HG02973 (cell line): ENCODE results near the gene AGFG1.
"Not testable (repeated sequence)": the region's sequence is repeated elsewhere in the genome, so short reads cannot be mapped to it uniquely, and the experiment has no call there.

Source experiments
- ATAC-seq: cut with Tn5 transposase; IDR thresholded peaks from one replicate; pipeline ENCODE4 v1.9.1; 2021; ENCODE audit warnings: moderate library complexity; ENCODE audit not compliant: unreplicated experiment

The AGFG1 gene

DNA sequence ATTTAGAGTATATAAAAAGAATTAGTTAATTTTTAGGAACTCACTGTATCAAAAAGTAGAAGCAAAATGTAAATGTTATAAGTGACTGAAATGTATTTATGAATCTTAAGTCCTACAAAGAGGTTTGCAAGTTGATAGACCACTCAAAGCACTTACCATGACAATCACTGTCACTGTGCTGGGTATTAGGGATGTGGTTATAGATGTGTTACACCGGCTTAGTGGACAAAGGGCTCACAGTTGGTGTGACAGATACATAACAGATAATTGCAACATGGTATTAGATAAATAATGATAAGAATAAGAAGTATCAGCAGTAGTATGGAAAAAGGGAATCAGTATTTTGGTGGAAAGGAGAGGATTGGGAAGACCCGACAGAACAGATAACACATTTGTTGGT, 21.6 kb downstream of the AGFG1 start:
- no peak for ATAC-seq

DNA sequence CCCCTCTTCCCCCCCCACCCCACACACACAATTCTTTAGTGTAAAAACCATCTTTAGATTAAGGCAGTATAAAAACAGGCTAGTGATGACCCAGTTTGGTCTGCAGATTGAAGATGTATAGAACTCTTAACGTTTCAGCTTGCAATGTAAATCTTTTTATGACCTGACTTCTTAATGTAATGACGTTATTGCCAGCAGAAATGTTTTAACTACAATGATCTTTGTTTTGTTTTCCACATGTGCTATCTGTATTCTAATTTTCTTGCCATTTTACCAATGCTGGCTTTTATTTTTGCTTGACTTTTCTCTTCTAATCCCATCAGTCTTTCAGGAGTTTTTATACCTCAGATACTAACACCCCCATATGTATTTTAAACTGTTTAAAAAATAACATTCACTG, 25.2 kb downstream of the AGFG1 start:
- ATAC-seq, result no peak

DNA sequence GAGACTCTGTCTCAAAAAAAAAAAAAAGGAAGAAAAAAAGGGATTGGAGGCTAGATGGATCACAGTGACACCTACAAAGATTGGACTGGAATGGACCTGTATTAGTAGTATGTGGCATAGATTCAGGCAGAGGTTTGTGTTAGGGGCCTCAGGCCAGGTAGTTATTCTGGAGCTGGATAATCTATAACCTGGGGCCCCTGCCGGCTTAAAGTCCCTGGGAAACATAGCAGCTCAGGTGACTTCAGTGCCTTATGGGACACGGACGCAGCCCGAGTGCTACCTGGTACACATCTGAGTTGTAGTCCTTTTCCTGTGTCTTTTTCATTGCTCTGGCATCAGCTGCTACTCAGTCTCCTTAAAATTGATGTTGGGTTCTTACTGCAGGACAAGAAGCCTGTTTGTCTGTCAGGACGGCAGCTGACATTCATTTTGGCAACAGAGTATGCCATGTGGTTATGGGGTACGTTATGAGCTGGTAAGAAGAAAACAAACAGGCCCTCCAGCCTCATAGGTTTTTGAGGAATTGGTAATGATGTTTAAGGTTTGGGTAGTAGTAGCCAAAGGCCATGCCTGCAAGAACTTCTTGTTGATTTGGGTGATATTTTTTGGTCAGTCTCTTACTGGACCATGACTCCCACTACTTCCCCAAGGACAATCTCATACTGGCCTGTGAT, 27.8 kb downstream of the AGFG1 start:
- no peak for ATAC-seq

DNA sequence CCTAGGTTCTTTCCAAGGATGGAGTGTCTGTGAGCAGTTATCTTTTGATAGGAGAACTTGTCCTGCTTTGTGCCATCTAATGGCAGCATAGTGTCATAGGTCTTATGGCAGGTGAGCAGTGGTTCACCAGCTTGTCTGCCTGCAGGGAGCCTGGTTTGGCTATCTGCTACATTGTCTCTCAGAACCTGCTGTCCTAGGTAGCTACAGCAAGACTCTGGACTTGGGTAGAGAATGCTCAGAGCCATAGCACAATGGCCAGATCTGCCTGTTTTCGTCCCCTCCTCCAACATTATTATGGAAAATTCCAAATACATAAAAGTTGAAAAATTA, 28.3 kb downstream of the AGFG1 start:
- no peak for ATAC-seq

DNA sequence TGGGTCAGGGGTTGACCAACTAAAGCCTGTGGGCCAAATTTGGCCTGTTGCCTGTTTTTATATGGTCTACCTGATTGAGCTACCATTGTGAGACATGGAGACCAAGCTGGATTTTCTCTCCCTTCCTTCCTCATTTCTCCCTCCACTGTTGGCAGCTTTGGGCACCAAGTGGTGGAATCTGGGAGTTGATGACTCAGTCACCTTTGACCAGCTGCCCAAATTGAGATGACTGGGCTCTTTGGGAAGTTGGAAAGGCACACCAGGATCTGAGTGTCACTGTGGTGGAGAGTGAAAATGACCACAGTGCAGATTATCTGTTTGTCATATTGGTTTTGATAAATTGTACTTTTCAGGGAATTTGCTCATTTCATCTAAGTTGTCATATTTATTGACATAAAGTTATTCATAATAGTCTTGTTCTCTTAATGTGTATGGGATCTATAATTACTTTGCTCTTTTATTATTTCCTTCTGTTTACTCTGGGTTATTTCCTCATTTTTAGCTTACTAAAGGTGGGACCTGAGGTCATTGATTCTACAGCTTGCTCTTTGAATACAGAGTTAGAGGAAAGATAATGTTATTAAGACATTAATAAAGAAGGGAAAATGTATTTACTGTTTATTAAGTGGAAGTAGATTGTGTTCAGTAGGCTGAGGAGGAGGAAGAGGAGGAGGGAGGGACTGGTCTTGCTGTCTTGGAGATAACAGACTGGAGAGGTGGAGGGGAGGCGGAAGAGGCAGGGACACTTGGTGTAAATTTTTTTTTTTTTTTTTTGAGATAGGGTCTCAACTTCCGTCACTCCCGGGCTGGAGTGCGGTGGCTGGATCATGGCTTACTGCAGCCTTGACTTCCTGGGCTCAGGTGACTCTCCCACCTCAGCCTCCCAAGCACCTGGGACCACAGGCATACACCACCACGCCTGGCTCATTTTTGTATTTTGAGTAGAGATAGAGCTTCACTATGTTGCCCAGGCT, 31.8 kb downstream of the AGFG1 start:
- no peak for ATAC-seq

DNA sequence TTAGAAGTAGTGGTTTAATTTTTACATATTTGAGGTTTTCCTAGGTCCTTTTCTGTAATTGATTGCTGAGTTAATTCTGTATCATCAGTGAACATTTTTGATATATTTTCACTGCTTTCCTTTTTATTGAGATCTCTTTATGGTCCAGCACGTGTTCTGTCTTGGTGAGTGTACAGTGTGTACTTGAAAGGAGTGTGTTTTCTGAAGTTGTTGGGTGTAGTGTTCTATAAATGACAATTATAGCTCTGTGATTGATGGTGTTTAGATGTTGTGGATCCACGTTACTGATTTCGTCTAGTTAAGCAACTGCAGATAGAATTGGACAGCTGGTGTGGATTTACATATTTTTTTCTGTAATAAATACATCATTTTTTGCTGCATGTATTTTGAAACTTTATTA, 32.7 kb downstream of the AGFG1 start:
- no peak for ATAC-seq

DNA sequence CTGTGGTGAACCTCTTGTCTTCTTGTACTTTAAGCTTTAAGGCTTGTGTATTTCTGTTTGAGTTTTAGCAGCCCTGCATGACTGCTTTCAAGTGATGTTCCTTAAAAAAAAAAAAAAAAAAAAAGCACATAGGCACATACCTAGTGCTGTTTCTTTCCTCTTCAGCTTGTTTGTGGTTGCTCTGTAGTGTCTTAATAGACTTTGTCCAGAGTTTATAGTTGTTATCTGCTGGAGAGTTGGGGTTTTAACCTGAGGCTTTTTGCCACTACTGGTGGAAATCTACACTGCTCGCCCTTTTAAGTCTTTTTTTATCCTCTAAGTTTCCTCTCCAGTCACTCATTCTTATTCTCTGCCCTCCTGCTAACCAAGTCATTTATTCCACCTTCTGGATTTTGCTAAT, 34.5 kb downstream of the AGFG1 start:
- ATAC-seq, result no peak

DNA sequence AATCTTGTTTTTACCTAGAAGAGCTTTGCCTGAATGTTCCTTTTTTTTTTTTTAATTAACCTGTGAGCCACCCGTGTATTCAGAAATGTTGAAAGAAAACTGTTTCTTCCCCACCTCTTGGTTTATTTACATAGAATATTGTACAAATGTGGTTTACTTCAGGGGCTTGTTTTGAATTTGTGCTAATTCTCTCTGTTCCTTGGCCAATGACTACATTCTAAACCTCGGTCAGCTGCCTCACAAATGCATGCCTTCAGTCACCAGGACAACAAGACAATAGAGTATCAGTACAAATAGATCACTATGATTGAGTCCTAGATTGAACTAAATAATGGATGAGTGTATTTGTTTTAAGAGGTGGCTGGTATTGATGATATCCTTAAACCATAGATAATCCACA, 36.0 kb downstream of the AGFG1 start:
- ATAC-seq, result no peak

DNA sequence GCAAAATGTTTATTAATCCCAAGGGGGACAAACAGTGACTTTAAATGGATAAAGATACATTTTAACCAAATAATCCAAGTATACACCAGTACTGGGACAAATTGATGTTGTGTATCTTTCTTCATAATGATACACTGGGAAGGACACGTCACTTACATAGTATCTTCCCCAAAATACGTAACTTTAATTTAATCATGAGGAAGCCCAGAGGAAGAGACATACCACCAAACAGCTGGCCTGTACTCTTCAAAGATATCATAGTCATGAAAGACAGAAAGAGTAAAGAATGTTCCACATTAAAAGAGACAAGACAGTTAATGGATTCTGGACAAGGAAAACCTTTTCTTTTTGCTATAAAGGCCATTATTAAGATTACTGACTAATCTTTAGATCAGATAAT, 37.1 kb downstream of the AGFG1 start:
- no peak for ATAC-seq

DNA sequence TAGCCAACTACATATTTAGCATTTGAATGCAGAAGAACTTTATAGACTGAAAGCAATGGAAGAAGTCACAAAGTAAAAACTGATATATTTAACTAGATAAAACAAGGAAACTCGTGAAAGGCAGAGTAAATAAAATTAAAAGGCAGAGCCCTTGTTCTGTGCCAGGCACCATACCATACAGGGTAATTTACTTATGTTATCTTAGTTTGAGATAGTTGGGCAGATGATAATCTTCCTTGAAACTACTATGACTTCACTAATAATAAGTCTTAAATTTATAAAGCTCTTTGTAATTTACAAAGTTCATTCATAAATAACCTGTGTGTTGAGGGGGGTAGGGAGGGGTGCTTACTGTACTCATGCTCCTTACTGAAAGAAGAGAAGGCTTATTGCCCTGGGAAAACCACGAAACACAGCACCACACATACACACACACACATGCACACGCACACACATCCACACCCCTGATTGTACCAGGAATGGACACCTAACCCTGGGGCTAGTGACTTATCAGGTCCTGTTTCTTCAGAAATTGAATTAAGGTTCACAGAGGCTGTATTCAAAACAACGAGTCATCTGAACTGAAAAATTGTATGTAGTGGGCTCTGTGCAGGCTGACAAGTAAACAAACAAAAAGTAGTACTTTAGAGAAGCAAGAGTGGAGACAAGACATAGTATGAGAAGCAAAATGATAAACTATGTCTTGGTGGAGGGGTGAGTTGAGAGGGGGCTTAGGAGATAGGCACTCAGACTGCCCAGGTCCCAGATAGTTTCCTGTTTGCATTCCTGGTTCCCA, 38.1 kb downstream of the AGFG1 start:
- no peak for ATAC-seq

DNA sequence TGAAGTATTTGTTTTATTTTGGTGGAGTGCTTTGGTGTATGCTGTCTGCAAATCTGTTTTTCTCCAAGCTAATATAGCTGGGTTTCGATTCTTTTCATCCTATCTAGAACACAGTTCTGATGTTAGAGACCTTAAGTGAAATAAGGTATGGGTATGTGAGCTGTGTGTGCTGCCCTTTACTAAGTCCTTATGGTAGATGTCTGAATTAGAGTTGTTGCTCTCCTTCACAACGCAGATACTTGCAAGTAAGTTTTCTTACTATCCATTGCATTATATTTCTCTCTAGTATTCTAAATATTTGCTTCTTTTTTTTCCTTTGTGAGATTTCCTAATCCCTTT, 38.6 kb downstream of the AGFG1 start:
- no peak for ATAC-seq

DNA sequence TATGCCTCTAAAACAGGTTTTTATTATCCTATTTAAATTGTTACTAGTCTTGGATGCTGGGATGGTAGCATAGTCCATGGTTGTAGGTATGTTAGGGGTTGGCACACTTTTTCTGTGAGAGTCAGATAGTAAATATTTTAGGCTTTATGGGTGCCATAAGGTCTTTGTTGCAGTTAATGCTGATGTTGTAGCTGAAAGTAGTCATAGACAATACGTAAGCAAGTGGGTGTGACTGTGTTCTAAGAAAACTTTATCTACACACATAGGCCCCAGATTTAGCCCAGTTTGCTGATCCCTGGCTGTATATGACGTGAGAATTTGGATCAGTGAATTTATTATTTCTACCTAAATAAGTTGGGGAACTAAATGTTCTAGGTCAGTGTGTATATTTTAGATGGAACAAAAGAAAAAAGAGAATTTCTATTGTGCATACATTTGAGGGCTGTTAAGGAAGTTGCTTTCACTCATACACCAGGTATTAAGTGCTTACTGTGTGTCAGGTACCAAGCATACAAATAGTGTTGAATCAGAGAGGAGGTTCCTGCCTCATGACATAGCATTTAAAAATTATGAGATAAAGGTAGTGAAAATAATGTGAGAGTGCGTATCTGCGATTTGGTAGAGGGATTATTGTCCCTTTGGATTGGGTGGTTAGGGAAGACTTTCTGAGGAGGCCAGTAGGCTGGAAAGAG, 39.4 kb downstream of the AGFG1 start:
- no peak for ATAC-seq

DNA sequence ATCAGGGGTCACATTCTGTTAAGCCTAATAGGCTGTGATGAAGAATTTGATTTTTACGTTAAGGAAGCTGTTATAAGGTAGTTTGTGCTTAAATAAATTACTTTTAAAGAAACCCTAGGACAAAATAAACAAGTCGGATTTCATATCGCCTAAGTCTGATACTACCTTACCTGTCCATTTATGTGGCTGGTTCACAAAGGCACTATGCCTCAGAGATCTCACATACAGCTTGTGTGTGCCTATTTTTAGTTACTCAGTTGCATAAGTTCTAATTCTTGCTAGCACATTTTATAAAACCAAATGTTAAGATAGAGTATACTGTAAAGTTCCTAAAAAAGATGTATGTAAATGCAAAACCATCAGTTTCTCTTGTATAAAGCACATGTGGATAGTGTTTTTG, 40.0 kb downstream of the AGFG1 start:
- ATAC-seq, result no peak

DNA sequence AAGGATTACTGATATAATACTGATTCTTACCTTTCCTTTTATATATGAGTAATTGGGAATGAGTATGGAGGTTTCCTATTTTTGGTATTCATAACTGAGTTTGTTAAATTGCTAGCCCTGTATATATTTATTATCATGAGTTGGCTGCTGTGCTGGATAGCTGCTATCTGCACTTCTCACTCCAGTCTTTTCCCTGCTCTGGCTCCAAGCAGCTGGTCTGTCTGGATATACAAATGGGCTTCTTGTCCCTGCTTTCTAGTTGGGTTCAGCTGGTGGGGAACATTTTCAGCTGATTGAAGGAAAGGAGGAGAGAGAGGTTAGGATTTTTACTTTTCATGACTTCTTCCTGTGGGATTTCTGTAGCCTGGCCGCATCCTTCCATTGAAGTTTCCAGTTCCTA, 41.2 kb downstream of the AGFG1 start:
- no peak for ATAC-seq

DNA sequence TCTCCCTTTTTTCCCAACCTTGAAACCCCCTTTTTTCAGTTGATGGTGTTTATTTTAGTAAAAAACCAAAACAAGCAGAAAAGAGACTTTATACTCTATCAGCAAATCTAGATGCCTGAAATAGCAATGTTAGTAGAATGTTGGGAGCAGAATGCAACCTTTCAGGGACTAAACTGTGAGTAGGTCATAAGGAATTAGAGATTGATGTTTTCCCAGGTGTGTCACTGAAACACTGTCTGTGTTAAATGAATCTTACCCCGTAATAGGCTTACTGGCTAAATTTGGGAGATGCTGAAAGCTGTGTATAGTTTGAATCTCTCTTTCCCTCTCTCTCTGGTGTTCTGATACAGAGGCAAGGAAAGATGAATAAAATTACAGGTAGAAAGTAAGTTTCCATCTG, 43.8 kb downstream of the AGFG1 start:
- no peak for ATAC-seq

DNA sequence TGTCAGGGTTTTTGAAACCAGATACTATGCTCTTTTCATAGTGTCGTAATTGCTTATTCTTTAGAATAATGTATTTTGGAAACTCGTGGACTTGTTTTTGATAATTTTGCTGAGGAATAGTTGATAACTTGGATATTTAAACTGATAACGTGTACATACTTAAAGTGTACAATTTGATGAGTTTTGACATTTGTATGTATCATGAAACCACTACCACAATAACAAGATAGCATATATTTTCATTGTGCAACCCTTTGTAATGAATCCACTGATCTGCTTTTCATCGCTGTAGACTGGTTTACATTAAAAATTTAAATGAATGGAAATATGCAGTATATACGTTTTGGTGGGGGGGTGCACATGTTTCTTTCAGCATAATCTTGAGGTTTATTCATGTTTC, 45.8 kb downstream of the AGFG1 start:
- no peak for ATAC-seq

DNA sequence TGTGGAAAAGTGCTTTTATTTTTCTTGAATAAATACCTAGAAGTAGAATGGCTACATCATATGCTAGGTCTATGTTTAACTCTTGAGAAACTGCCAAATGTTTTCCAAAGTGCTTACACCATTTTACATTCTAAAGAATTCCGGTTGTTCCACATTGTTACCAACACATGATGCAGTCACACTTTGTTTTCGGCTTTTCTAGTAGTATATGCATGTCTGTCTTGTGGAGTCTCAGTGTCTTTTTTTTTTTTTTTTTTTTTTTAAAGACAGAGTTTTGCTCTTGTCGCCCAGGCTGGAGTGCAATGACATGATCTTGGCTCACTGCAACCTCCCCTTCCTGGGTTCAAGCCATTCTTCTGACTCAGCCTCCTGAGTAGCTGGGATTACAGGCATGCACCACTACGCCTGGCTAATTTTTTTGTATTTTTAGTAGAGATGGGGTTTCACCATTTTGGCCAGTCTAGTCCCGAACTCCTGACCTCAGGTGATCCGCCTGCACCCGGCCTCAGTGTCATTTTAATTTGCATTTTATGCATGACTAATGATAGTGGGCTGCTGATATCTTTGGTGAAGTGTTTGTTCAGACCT, 46.4 kb downstream of the AGFG1 start:
- ATAC-seq, result not testable (repeated sequence)

DNA sequence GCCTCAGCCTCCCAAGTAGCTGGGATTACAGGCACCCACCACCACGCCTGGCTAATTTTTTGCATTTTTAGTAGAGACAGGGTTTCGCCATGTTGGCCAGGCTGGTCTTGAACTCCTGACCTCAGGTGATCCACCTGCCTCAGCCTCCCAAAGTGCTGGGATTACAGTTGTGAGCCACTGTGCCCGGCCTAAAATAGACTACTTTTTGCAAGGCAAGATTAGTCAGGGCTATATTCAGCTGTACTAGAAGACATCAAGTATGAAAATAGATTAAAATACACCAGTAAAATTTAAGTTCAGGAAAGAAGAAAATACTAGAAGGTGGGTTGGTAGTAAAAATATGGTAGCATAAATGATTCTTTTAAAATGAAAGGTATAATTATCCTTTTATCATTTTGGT, 49.2 kb downstream of the AGFG1 start:
- not testable (repeated sequence) for ATAC-seq

DNA sequence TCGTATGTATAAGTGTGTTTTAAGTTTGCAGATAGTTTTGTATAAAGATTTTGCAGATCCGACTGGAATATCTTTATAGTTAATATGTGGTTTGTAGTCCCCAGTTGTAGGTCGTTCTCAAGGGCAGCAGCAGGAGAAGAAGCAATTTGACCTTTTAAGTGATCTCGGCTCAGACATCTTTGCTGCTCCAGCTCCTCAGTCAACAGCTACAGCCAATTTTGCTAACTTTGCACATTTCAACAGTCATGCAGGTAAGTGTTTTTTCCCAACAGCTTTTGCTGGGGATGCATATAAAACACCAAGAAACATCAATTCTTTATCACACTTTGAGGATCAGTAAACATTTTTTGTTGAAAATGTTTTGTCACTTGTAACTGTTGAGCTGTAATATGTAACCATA, 52.7 kb downstream of the AGFG1 start:
- ATAC-seq, result no peak

DNA sequence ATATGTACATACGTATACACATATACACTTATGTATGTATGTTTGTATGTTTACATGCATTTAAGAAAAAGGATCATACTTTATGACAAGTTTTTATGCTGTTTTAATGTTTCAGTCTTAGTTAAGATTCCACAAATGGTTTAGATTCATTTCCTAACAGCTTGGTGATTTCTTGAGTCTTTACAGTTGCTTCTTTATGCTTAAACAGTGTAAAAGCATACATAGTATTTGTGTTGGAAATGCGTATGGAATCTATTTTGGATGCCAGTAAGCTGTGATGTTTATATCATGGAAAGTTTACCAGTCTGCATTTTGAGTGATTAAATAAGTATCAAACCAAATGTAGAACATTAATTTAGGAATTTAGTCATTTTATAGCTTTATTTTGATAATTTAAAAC, 55.4 kb downstream of the AGFG1 start:
- ATAC-seq, result no peak

DNA sequence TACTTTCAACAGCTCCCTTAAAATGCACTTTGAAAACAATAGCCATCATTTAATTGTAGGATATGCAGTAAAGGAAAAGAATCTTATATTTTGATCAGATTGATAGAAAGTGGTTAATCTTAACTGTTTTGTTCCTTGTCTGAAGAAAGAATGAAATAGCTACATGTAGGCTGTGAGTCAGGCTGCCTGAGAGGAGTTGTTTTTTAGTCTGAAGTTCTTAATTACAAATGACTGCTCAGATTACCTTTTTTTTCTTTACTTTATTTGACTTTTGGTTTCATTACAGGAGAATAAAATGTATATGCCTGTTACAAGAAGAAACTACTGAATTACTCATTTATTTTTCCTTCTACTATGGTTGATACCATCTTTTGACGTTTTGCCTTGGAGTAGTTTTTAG, 56.8 kb downstream of the AGFG1 start:
- no peak for ATAC-seq
